ENCODE measurements around the gene MYH10. TPM values are rescaled to one million over a fixed set of nuclear protein-coding genes. Genes with fewer than 3 reads are reported as not detected.
"Not testable (repeated sequence)": the region's sequence is repeated elsewhere in the genome, so short reads cannot be mapped to it uniquely, and the experiment has no call there.

MYH10 gene
- total and polyA plus RNA-seq, 8 donors: 1.8 to 104 (median 11.2) TPM

GRCh38 chr17:8542599-8543502 lies 87.7 kb downstream of the MYH10 start:
- DNase-seq: peak; percentile 34 to 88
- 74 to 85% (median 76%) methylated on average over 8 of the region's 8 CpGs for WGBS, 5 donors
- H3K4me1 ChIP-seq: peaks cover 0 to 7% (median 0%) of the 10 kb centered on the region in 4 donors
- no peak overlapping the region for H3K4me3 ChIP-seq
- H3K9me3 ChIP-seq: no peaks in the 10 kb centered on the region
- TF ChIP-seq EP300 (IDR thresholded peaks at IDR 0.05): no peak
- TF ChIP-seq POLR2A (IDR thresholded peaks at IDR 0.05): no peak
- TF ChIP-seq, protein P1, sequence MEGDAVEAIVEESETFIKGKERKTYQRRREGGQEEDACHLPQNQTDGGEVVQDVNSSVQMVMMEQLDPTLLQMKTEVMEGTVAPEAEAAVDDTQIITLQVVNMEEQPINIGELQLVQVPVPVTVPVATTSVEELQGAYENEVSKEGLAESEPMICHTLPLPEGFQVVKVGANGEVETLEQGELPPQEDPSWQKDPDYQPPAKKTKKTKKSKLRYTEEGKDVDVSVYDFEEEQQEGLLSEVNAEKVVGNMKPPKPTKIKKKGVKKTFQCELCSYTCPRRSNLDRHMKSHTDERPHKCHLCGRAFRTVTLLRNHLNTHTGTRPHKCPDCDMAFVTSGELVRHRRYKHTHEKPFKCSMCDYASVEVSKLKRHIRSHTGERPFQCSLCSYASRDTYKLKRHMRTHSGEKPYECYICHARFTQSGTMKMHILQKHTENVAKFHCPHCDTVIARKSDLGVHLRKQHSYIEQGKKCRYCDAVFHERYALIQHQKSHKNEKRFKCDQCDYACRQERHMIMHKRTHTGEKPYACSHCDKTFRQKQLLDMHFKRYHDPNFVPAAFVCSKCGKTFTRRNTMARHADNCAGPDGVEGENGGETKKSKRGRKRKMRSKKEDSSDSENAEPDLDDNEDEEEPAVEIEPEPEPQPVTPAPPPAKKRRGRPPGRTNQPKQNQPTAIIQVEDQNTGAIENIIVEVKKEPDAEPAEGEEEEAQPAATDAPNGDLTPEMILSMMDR (IDR thresholded peaks at IDR 0.05): no peak
- TF ChIP-seq POLR2AphosphoS5 (IDR thresholded peaks at IDR 0.05): peak in 2 of 3 donors; percentile 39 to 48
- no peak overlapping the region for H3K27ac ChIP-seq
- intact Hi-C loops (cut with DNase I; ENCODE audit: low total_unique reads): no loop called here
- H3K27me3 ChIP-seq: no peaks in the 10 kb centered on the region
- H3K36me3 ChIP-seq: peaks cover 0 to 72% (median 30%) of the 10 kb centered on the region in 4 donors

- 88 to 98% (median 96%) methylated on average over 7 of the region's 7 CpGs for WGBS, 5 donors
- intact Hi-C loops (cut with DNase I; ENCODE audit: low total_unique reads); H3K27ac ChIP-seq; H3K4me3 ChIP-seq; H3K27me3 ChIP-seq; H3K4me1 ChIP-seq; H3K9me3 ChIP-seq; DNase-seq: not testable (repeated sequence)
- peaks cover 0 to 67% (median 27%) of the 10 kb centered on the region in 4 donors for H3K36me3 ChIP-seq
Observed at GRCh38 chr17:8539976-8540375, 90.5 kb downstream of the MYH10 start.

- Histone ChIP-seq H3K9me3 (no peaks in the 10 kb centered on the region), H3K27me3 (peaks cover 0 to 3% (median 0%) of the 10 kb centered on the region in 3 donors), H3K27ac (no peak overlapping the region), H3K36me3 (peaks cover 0 to 74% (median 28%) of the 10 kb centered on the region in 4 donors), H3K4me1 (peaks cover 0 to 8% (median 4%) of the 10 kb centered on the region in 4 donors), H3K4me3 (no peak overlapping the region)
- TF ChIP-seq EP300 (IDR thresholded peaks at IDR 0.05) (no peak), POLR2A (IDR thresholded peaks at IDR 0.05) (no peak), POLR2AphosphoS5 (IDR thresholded peaks at IDR 0.05) (no peak)
- TF ChIP-seq, protein P1 (IDR thresholded peaks at IDR 0.05): no peak
- 61 to 93% (median 71%) methylated on average over 3 of the region's 3 CpGs for WGBS, 5 donors
- intact Hi-C loops (cut with DNase I; ENCODE audit: low total_unique reads): no loop called here
- DNase-seq: no peak
Observed at GRCh38 chr17:8537734-8538133, 92.8 kb downstream of the MYH10 start.

- intact Hi-C loops (cut with DNase I; ENCODE audit: low total_unique reads): no loop called here
- 93 to 98% (median 97%) methylated on average over 9 of the region's 9 CpGs for WGBS, 5 donors
Observed at GRCh38 chr17:8534498-8535188, 95.9 kb downstream of the MYH10 start.

More at GRCh38 chr17:8534498-8535188, 95.9 kb downstream of the MYH10 start:
- no peak for DNase-seq
- Histone ChIP-seq H3K4me1 (peaks cover 0 to 19% (median 13%) of the 10 kb centered on the region in 4 donors), H3K9me3 (no peaks in the 10 kb centered on the region), H3K36me3 (peaks cover 0 to 51% (median 19%) of the 10 kb centered on the region in 4 donors), H3K4me3 (no peak overlapping the region), H3K27me3 (peaks cover 0 to 3% (median 0%) of the 10 kb centered on the region in 3 donors), H3K27ac (no peak overlapping the region)
- TF ChIP-seq POLR2AphosphoS5 (IDR thresholded peaks at IDR 0.05) (no peak), EP300 (IDR thresholded peaks at IDR 0.05) (no peak), POLR2A (IDR thresholded peaks at IDR 0.05) (no peak)
- TF ChIP-seq, protein P1 (IDR thresholded peaks at IDR 0.05): no peak

Measured in stomach (tissue), 9 donors.